Measurements from ENCODE around the gene HOXC4.
"Not testable (repeated sequence)": the region's sequence is repeated elsewhere in the genome, so short reads cannot be mapped to it uniquely, and the experiment has no call there.

The HOXC4 gene

GRCh38 chr12:54042033-54042432 is 11.6 kb upstream of the HOXC4 start:
- DNase-seq, result not testable (repeated sequence)

GRCh38 chr12:54042970-54043853 is 10.4 kb upstream of the HOXC4 start:
- DNase-seq, result no peak

GRCh38 chr12:54044425-54045103 is 9.1 kb upstream of the HOXC4 start:
- no peak for DNase-seq

- DNase-seq, result no peak
Measured at GRCh38 chr12:54045401-54045800, 8.2 kb upstream of the HOXC4 start.

- DNase-seq, result no peak
Measured at GRCh38 chr12:54045868-54046521, 7.6 kb upstream of the HOXC4 start.

GRCh38 chr12:54046809-54047159 is 6.9 kb upstream of the HOXC4 start:
- DNase-seq, result no peak

- no peak for DNase-seq
Measured at GRCh38 chr12:54047160-54047963, 6.3 kb upstream of the HOXC4 start.

- DNase-seq, result no peak
Measured at GRCh38 chr12:54047964-54048303, 5.7 kb upstream of the HOXC4 start.

- no peak for DNase-seq
Measured at GRCh38 chr12:54048406-54049093, 5.1 kb upstream of the HOXC4 start.

- DNase-seq, result no peak
Measured at GRCh38 chr12:54049108-54049507, 4.5 kb upstream of the HOXC4 start.

GRCh38 chr12:54050482-54050810 is 3.2 kb upstream of the HOXC4 start:
- no peak for DNase-seq

- DNase-seq, result no peak
Measured at GRCh38 chr12:54051026-54051842, 2.4 kb upstream of the HOXC4 start.

- no peak for DNase-seq
Measured at GRCh38 chr12:54051874-54052437, 1.7 kb upstream of the HOXC4 start.

GRCh38 chr12:54052438-54053002 is 1.1 kb upstream of the HOXC4 start:
- peak; percentile 13 for DNase-seq

GRCh38 chr12:54053003-54053750 is 458 bp upstream of the HOXC4 start:
- peak; percentile 27 for DNase-seq

- no peak for DNase-seq
Measured at GRCh38 chr12:54054742-54055194, 1.1 kb downstream of the HOXC4 start.

GRCh38 chr12:54055552-54055951 is 1.9 kb downstream of the HOXC4 start:
- DNase-seq, result no peak

GRCh38 chr12:54056110-54056509 is 2.5 kb downstream of the HOXC4 start:
- no peak for DNase-seq

- no peak for DNase-seq
Measured at GRCh38 chr12:54058128-54058768, 4.6 kb downstream of the HOXC4 start.

- DNase-seq, result no peak
Measured at GRCh38 chr12:54059668-54060067, 6.0 kb downstream of the HOXC4 start.
